ENCODE data around the gene DOCK1. TPM values are rescaled to one million over a fixed set of nuclear protein-coding genes. Genes with fewer than 3 reads are reported as not detected.

DOCK1 gene
- total RNA-seq, 2 experiments from 2014 or later = not detected

- no peaks in the 10 kb centered on the region for H3K36me3 Mint-ChIP-seq (ENCODE audit: low read depth)
- no peak for TF ChIP-seq CTCF (IDR thresholded peaks at IDR 0.05)
- H3K9me3 Mint-ChIP-seq = no peaks in the 10 kb centered on the region
- H3K4me1 ChIP-seq (ENCODE audit: insufficient read depth, low read length) = no peaks in the 10 kb centered on the region
- no peaks in the 10 kb centered on the region for H3K36me3 ChIP-seq (ENCODE audit: insufficient read depth, low read length)
- DNase-seq (no peak), ATAC-seq (ENCODE audit: poor library complexity) (no peak)
- H3K9me3 ChIP-seq (ENCODE audit: control insufficient read depth in 1 of 2, insufficient read depth in 1 of 2, low read length in 2 of 2) = peaks cover 0 to 5% of the 10 kb centered on the region in 2 experiments
- no peak overlapping the region for H3K4me3 Mint-ChIP-seq
- no peaks in the 10 kb centered on the region for H3K4me1 Mint-ChIP-seq (ENCODE audit: low read depth)
- no peak overlapping the region for H3K4me3 ChIP-seq (ENCODE audit: low read length)
- no peaks in the 10 kb centered on the region for H3K27me3 ChIP-seq (ENCODE audit: control insufficient read depth in 1 of 2, insufficient read depth in 2 of 2, low read length in 2 of 2)
- intact Hi-C loops (cut with DNase I, micrococcal nuclease) = no loop called here
- H3K27ac ChIP-seq (ENCODE audit: low read depth in 1 of 2, low read length in 2 of 2) = no peak overlapping the region
- POLR2A ChIA-PET = no interaction called here
- CTCF ChIA-PET = no interaction called here
- H3K27me3 Mint-ChIP-seq = peaks cover 29% of the 10 kb centered on the region
- H3K27ac Mint-ChIP-seq = no peak overlapping the region
Measured at GRCh38 chr10:127326883-127327282, 421.7 kb downstream of the DOCK1 start.

GRCh38 chr10:127331696-127332095, 426.5 kb downstream of the DOCK1 start:
- peaks cover 3% of the 10 kb centered on the region for H3K4me1 ChIP-seq (ENCODE audit: insufficient read depth, low read length)

GRCh38 chr10:127332631-127333030, 427.4 kb downstream of the DOCK1 start:
- ATAC-seq (ENCODE audit: poor library complexity) = no peak
- Histone ChIP-seq H3K4me1 (ENCODE audit: insufficient read depth, low read length) (peaks cover 3% of the 10 kb centered on the region), H3K4me3 (ENCODE audit: low read length) (no peak overlapping the region), H3K9me3 (ENCODE audit: control insufficient read depth in 1 of 2, insufficient read depth in 1 of 2, low read length in 2 of 2) (peaks cover 0 to 5% of the 10 kb centered on the region in 2 experiments), H3K36me3 (ENCODE audit: insufficient read depth, low read length) (no peaks in the 10 kb centered on the region), H3K27ac (ENCODE audit: low read depth in 1 of 2, low read length in 2 of 2) (no peak overlapping the region), H3K27me3 (ENCODE audit: control insufficient read depth in 1 of 2, insufficient read depth in 2 of 2, low read length in 2 of 2) (peaks cover 0 to 5% of the 10 kb centered on the region in 2 experiments)
- Mint-ChIP-seq H3K9me3 (no peaks in the 10 kb centered on the region), H3K27me3 (peaks cover 39% of the 10 kb centered on the region), H3K4me3 (no peak overlapping the region), H3K4me1 (ENCODE audit: low read depth) (peaks cover 15% of the 10 kb centered on the region), H3K36me3 (ENCODE audit: low read depth) (no peaks in the 10 kb centered on the region), H3K27ac (no peak overlapping the region)
- ChIA-PET POLR2A (no interaction called here), CTCF (no interaction called here)
- TF ChIP-seq CTCF (IDR thresholded peaks at IDR 0.05) = no peak
- intact Hi-C loops (cut with DNase I, micrococcal nuclease) = no loop called here
- no peak for DNase-seq

More at GRCh38 chr10:127331696-127332095, 426.5 kb downstream of the DOCK1 start:
- peaks cover 15% of the 10 kb centered on the region for H3K4me1 Mint-ChIP-seq (ENCODE audit: low read depth)
- DNase-seq (no peak), ATAC-seq (ENCODE audit: poor library complexity) (no peak)
- no peaks in the 10 kb centered on the region for H3K36me3 ChIP-seq (ENCODE audit: insufficient read depth, low read length)
- ChIA-PET POLR2A (no interaction called here), CTCF (no interaction called here)
- H3K9me3 ChIP-seq (ENCODE audit: control insufficient read depth in 1 of 2, insufficient read depth in 1 of 2, low read length in 2 of 2) = peaks cover 0 to 5% of the 10 kb centered on the region in 2 experiments
- no peak overlapping the region for H3K4me3 ChIP-seq (ENCODE audit: low read length)
- no peak overlapping the region for H3K4me3 Mint-ChIP-seq
- peaks cover 43% of the 10 kb centered on the region for H3K27me3 Mint-ChIP-seq
- TF ChIP-seq CTCF (IDR thresholded peaks at IDR 0.05) = no peak
- H3K27me3 ChIP-seq (ENCODE audit: control insufficient read depth in 1 of 2, insufficient read depth in 2 of 2, low read length in 2 of 2) = peaks cover 0 to 5% of the 10 kb centered on the region in 2 experiments
- intact Hi-C loops (cut with DNase I, micrococcal nuclease) = no loop called here
- no peaks in the 10 kb centered on the region for H3K9me3 Mint-ChIP-seq
- no peak overlapping the region for H3K27ac Mint-ChIP-seq
- no peaks in the 10 kb centered on the region for H3K36me3 Mint-ChIP-seq (ENCODE audit: low read depth)
- no peak overlapping the region for H3K27ac ChIP-seq (ENCODE audit: low read depth in 1 of 2, low read length in 2 of 2)
